ENCODE measurements around the gene MEIOB. TPM values are rescaled to one million over a fixed set of nuclear protein-coding genes. Genes with fewer than 3 reads are reported as not detected.
"Not testable (repeated sequence)": the region's sequence is repeated elsewhere in the genome, so short reads cannot be mapped to it uniquely, and the experiment has no call there.

Gene MEIOB
- total RNA-seq, 5 donors from 2014 or later (not counting 1 experiment from before 2014, with no cell fraction given), result 0.26 TPM; not detected in 4

GRCh38 chr16:1810106-1810505, 61.9 kb downstream of the MEIOB start:
- Mint-ChIP-seq H3K36me3 (peaks cover 30% of the 10 kb centered on the region), H3K4me3 (no peak overlapping the region), H3K9me3 (no peaks in the 10 kb centered on the region), H3K4me1 (peaks cover 7 to 10% (median 9%) of the 10 kb centered on the region in 3 donors), H3K27me3 (no peaks in the 10 kb centered on the region), H3K27ac (no peak overlapping the region)
- no peak for ATAC-seq (replicated peaks in 1 of 4)
- Histone ChIP-seq H3K36me3 (ENCODE audit: control insufficient read depth in 2 of 2, extremely low read depth in 1 of 2, insufficient read depth in 1 of 2, low read length in 1 of 2) (peaks cover 22 to 46% of the 10 kb centered on the region in 2 donors), H3K4me1 (ENCODE audit: control insufficient read depth in 1 of 2, extremely low read depth in 1 of 2, insufficient read depth in 2 of 2, low read length in 2 of 2) (no peaks in the 10 kb centered on the region), H3K27ac (ENCODE audit: low read length) (no peak overlapping the region), H3K27me3 (replicated peaks in 1 of 2; ENCODE audit: control insufficient read depth in 2 of 2, extremely low read depth in 1 of 2, insufficient read depth in 2 of 2, low read length in 1 of 2) (no peaks in the 10 kb centered on the region), H3K4me3 (ENCODE audit: control insufficient read depth in 1 of 2, extremely low read depth in 1 of 2, low read length in 1 of 2) (no peak overlapping the region), H3K9me3 (no peaks in the 10 kb centered on the region)
- DNase-seq, result no peak
- 97% methylated on average over 11 of the region's 16 CpGs for WGBS (ENCODE audit: insufficient coverage)
- POLR2A ChIA-PET, result interaction anchor here in 1 of 2 donors (0.8 kb wide), 1 partner anchor 420 kb away, joined by 9 read pairs; no protein-coding TSS in a partner anchor
- CTCF ChIA-PET, result no interaction called here

GRCh38 chr16:1809281-1809801, 62.6 kb downstream of the MEIOB start:
- ChIA-PET POLR2A (no interaction called here), CTCF (no interaction called here)
- ATAC-seq (replicated peaks in 1 of 4) (no peak), DNase-seq (no peak)
- Mint-ChIP-seq H3K9me3 (no peaks in the 10 kb centered on the region), H3K36me3 (peaks cover 26% of the 10 kb centered on the region), H3K27me3 (no peaks in the 10 kb centered on the region), H3K4me3 (no peak overlapping the region), H3K4me1 (peaks cover 7 to 10% (median 9%) of the 10 kb centered on the region in 3 donors), H3K27ac (no peak overlapping the region)
- Histone ChIP-seq H3K4me3 (ENCODE audit: control insufficient read depth in 1 of 2, extremely low read depth in 1 of 2, low read length in 1 of 2) (no peak overlapping the region), H3K27ac (ENCODE audit: low read length) (no peak overlapping the region), H3K9me3 (no peaks in the 10 kb centered on the region), H3K4me1 (ENCODE audit: control insufficient read depth in 1 of 2, extremely low read depth in 1 of 2, insufficient read depth in 2 of 2, low read length in 2 of 2) (no peaks in the 10 kb centered on the region), H3K36me3 (ENCODE audit: control insufficient read depth in 2 of 2, extremely low read depth in 1 of 2, insufficient read depth in 1 of 2, low read length in 1 of 2) (peaks cover 22 to 46% of the 10 kb centered on the region in 2 donors), H3K27me3 (replicated peaks in 1 of 2; ENCODE audit: control insufficient read depth in 2 of 2, extremely low read depth in 1 of 2, insufficient read depth in 2 of 2, low read length in 1 of 2) (no peaks in the 10 kb centered on the region)
- WGBS (ENCODE audit: insufficient coverage), result 96% methylated on average over 17 of the region's 28 CpGs

- H3K36me3 Mint-ChIP-seq, result peaks cover 24% of the 10 kb centered on the region
- H3K9me3 Mint-ChIP-seq, result no peaks in the 10 kb centered on the region
- POLR2A ChIA-PET, result no interaction called here
Observed at GRCh38 chr16:1808691-1809090, 63.3 kb downstream of the MEIOB start.

GRCh38 chr16:1807626-1808025, 64.3 kb downstream of the MEIOB start:
- Mint-ChIP-seq H3K36me3 (peaks cover 18% of the 10 kb centered on the region), H3K27ac (no peak overlapping the region), H3K4me3 (no peak overlapping the region), H3K4me1 (peaks cover 0 to 3% (median 2%) of the 10 kb centered on the region in 3 donors), H3K9me3 (no peaks in the 10 kb centered on the region), H3K27me3 (no peaks in the 10 kb centered on the region)
- H3K27me3 ChIP-seq (replicated peaks in 1 of 2; ENCODE audit: control insufficient read depth in 2 of 2, extremely low read depth in 1 of 2, insufficient read depth in 2 of 2, low read length in 1 of 2), result no peaks in the 10 kb centered on the region
- H3K36me3 ChIP-seq (ENCODE audit: control insufficient read depth in 2 of 2, extremely low read depth in 1 of 2, insufficient read depth in 1 of 2, low read length in 1 of 2), result peaks cover 22 to 34% of the 10 kb centered on the region in 2 donors
- no peak overlapping the region for H3K27ac ChIP-seq (ENCODE audit: low read length)
- DNase-seq (no peak), ATAC-seq (replicated peaks in 1 of 4) (no peak)
- 97% methylated on average over 6 of the region's 10 CpGs for WGBS (ENCODE audit: insufficient coverage)
- no peaks in the 10 kb centered on the region for H3K4me1 ChIP-seq (ENCODE audit: control insufficient read depth in 1 of 2, extremely low read depth in 1 of 2, insufficient read depth in 2 of 2, low read length in 2 of 2)
- ChIA-PET CTCF (no interaction called here), POLR2A (no interaction called here)
- no peaks in the 10 kb centered on the region for H3K9me3 ChIP-seq
- no peak overlapping the region for H3K4me3 ChIP-seq (ENCODE audit: control insufficient read depth in 1 of 2, extremely low read depth in 1 of 2, low read length in 1 of 2)

More at GRCh38 chr16:1808691-1809090, 63.3 kb downstream of the MEIOB start:
- CTCF ChIA-PET, result no interaction called here
- no peak overlapping the region for H3K4me3 ChIP-seq (ENCODE audit: control insufficient read depth in 1 of 2, extremely low read depth in 1 of 2, low read length in 1 of 2)
- H3K27ac ChIP-seq (ENCODE audit: low read length), result no peak overlapping the region
- H3K27me3 ChIP-seq (replicated peaks in 1 of 2; ENCODE audit: control insufficient read depth in 2 of 2, extremely low read depth in 1 of 2, insufficient read depth in 2 of 2, low read length in 1 of 2), result no peaks in the 10 kb centered on the region
- H3K4me1 Mint-ChIP-seq, result peaks cover 7 to 10% (median 9%) of the 10 kb centered on the region in 3 donors
- ATAC-seq (replicated peaks in 1 of 4) (no peak), DNase-seq (no peak)
- no peaks in the 10 kb centered on the region for H3K4me1 ChIP-seq (ENCODE audit: control insufficient read depth in 1 of 2, extremely low read depth in 1 of 2, insufficient read depth in 2 of 2, low read length in 2 of 2)
- 87% methylated on average over 16 of the region's 18 CpGs for whole genome bisulfite sequencing (ENCODE audit: insufficient coverage)
- H3K9me3 ChIP-seq, result no peaks in the 10 kb centered on the region
- peaks cover 22 to 42% of the 10 kb centered on the region in 2 donors for H3K36me3 ChIP-seq (ENCODE audit: control insufficient read depth in 2 of 2, extremely low read depth in 1 of 2, insufficient read depth in 1 of 2, low read length in 1 of 2)
- no peak overlapping the region for H3K4me3 Mint-ChIP-seq
- no peaks in the 10 kb centered on the region for H3K27me3 Mint-ChIP-seq
- no peak overlapping the region for H3K27ac Mint-ChIP-seq

- 90% methylated on average over 10 of the region's 10 CpGs for WGBS (ENCODE audit: insufficient coverage)
- ATAC-seq (replicated peaks in 1 of 4), result no peak
- Histone ChIP-seq H3K4me1 (ENCODE audit: control insufficient read depth in 1 of 2, extremely low read depth in 1 of 2, insufficient read depth in 2 of 2, low read length in 2 of 2) (no peaks in the 10 kb centered on the region), H3K36me3 (ENCODE audit: control insufficient read depth in 2 of 2, extremely low read depth in 1 of 2, insufficient read depth in 1 of 2, low read length in 1 of 2) (no peaks in the 10 kb centered on the region), H3K27ac (ENCODE audit: low read length) (no peak overlapping the region), H3K4me3 (ENCODE audit: control insufficient read depth in 1 of 2, extremely low read depth in 1 of 2, low read length in 1 of 2) (no peak overlapping the region), H3K9me3 (no peaks in the 10 kb centered on the region), H3K27me3 (replicated peaks in 1 of 2; ENCODE audit: control insufficient read depth in 2 of 2, extremely low read depth in 1 of 2, insufficient read depth in 2 of 2, low read length in 1 of 2) (no peaks in the 10 kb centered on the region)
- peaks cover 0 to 7% (median 0%) of the 10 kb centered on the region in 3 donors for H3K9me3 Mint-ChIP-seq
- H3K4me1 Mint-ChIP-seq, result no peaks in the 10 kb centered on the region
- ChIA-PET POLR2A (no interaction called here), CTCF (no interaction called here)
- no peak overlapping the region for H3K27ac Mint-ChIP-seq
- H3K27me3 Mint-ChIP-seq, result no peaks in the 10 kb centered on the region
- H3K36me3 Mint-ChIP-seq, result peaks cover 6% of the 10 kb centered on the region
- no peak overlapping the region for H3K4me3 Mint-ChIP-seq
- DNase-seq, result no peak
Observed at GRCh38 chr16:1800701-1801100, 71.3 kb downstream of the MEIOB start.

- CTCF ChIA-PET; H3K9me3 ChIP-seq; H3K27ac ChIP-seq (ENCODE audit: low read length); H3K4me3 Mint-ChIP-seq; H3K4me3 ChIP-seq (ENCODE audit: control insufficient read depth in 1 of 2, extremely low read depth in 1 of 2, low read length in 1 of 2); H3K4me1 ChIP-seq (ENCODE audit: control insufficient read depth in 1 of 2, extremely low read depth in 1 of 2, insufficient read depth in 2 of 2, low read length in 2 of 2); H3K27me3 Mint-ChIP-seq; H3K4me1 Mint-ChIP-seq; POLR2A ChIA-PET; DNase-seq; H3K27ac Mint-ChIP-seq; H3K9me3 Mint-ChIP-seq; ATAC-seq (replicated peaks in 1 of 4); H3K36me3 ChIP-seq (ENCODE audit: control insufficient read depth in 2 of 2, extremely low read depth in 1 of 2, insufficient read depth in 1 of 2, low read length in 1 of 2); H3K36me3 Mint-ChIP-seq; H3K27me3 ChIP-seq (replicated peaks in 1 of 2; ENCODE audit: control insufficient read depth in 2 of 2, extremely low read depth in 1 of 2, insufficient read depth in 2 of 2, low read length in 1 of 2): not testable (repeated sequence)
- WGBS (ENCODE audit: insufficient coverage), result no CpG with 5 or more reads among the region's 5 CpGs
Observed at GRCh38 chr16:1799263-1799662, 72.7 kb downstream of the MEIOB start.
